Right ventricle myocardium superior (tissue), 1 donor: Measurements from ENCODE around the gene MIEF1. TPM values are rescaled to one million over a fixed set of nuclear protein-coding genes. Genes with fewer than 3 reads are reported as not detected.

Experiments used
- ATAC-seq: fragments of 200-7000 bp; cut with Tn5 transposase; one replicate; pipeline ENCODE4 v1.9.1; 2020; ENCODE audit warnings: mild to moderate bottlenecking; ENCODE audit not compliant: poor library complexity
- DNase-seq: peaks from one replicate; pipeline ENCODE4 v3.0.0-alpha.2; 2020
- intact Hi-C: fragments of 100-400 bp; cut with DNase I; formaldehyde crosslinking; loops from one replicate; pipeline ENCODE4 v1.11.2; 2022
- total RNA-seq: library from RNA; stranded (reverse); fragmentation: NEBNext Ultra II Directional; extraction: Animal tissue kit (Norgen Biotek cat#: 25700); gene quantifications from one replicate; pipeline ENCODE4 v1.2.1, GENCODE V29; 2021
- donor health status: DM: no; HTN: yes; CAD: no; lungs with severe emphysema.

MIEF1 gene
- total RNA-seq, 1 donor from 2014 or later, result 16.7 TPM

DNA sequence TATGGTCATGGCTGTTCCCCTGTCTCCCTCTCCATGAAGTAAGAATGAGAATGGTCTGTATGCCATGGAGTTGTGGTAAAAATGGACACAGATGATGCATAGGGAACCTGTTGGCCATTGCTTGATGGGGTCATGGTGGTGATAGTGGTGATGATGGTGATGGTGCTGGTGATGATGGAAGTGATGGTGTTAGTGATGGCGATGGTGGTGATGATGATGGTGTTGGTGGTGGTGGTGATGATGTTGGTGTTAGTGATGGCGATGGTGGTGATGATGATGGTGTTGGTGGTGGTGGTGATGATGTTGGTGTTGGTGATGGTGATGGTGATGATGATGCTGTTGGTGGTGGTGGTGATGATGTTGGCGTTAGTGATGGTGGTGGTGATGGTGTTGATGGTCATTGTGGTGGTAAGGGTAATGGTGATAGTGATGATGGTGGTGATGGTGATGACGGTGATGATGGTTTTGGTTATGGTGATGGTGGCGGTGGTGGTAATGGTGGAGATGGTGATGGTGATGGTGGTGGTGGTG lies 63.4 kb downstream of the MIEF1 start:
- ATAC-seq, result no peak
- DNase-seq, result no peak
- intact Hi-C loops, result no loop called here

- ATAC-seq (no peak), DNase-seq (no peak)
- intact Hi-C loops, result no loop called here
These were observed 65.3 kb downstream of the MIEF1 start for GRCh38 chr22:39567135-39567946.

Other genes with a start within 250 kb of the MIEF1 start
- 300 TPM for gene RPL3, start 182.7 kb upstream of the MIEF1 start, total RNA-seq
- gene SYNGR1, start 152.3 kb upstream of the MIEF1 start, total RNA-seq, result 32.2 TPM
- 17.3 TPM for gene TAB1, start 102.5 kb upstream of the MIEF1 start, total RNA-seq
- gene MGAT3, start 45.3 kb upstream of the MIEF1 start, total RNA-seq, result 3.9 TPM
- 200 TPM for gene ATF4, start 18.3 kb downstream of the MIEF1 start, total RNA-seq
- gene RPS19BP1, start 30.5 kb downstream of the MIEF1 start, total RNA-seq, result 59.0 TPM
- gene CACNA1I, start 68.5 kb downstream of the MIEF1 start, total RNA-seq, result 0.03 TPM